Fibroblast of lung (primary cell): ENCODE data around the gene RUNX1.

Source experiments
- CTCF ChIP-seq, 2 donors: IDR thresholded peaks in 1 of 2; conservative IDR thresholded peaks in 1 of 2; 1 replicate in 1 of 2; 2 replicates in 1 of 2; pipeline ENCODE4 v1.5.1; 2011 to 2012; ENCODE audit warnings: low read length in 2 of 2, control low read depth in 1 of 2, inconsistent platforms in 1 of 2, low read depth in 1 of 2, mild to moderate bottlenecking in 1 of 2
- EZH2 ChIP-seq: IDR thresholded peaks from 2 replicates; pipeline ENCODE4 v1.5.1; 2012; ENCODE audit warnings: low read length, control low read depth, mild to moderate bottlenecking; ENCODE audit errors: missing control alignments

GRCh38 chr21:35058058-35058457, 9.0 kb upstream of the RUNX1 start:
- no peak for TF ChIP-seq EZH2
- TF ChIP-seq CTCF (conservative IDR thresholded peaks at IDR 0.05 in 1 of 2, IDR thresholded peaks at IDR 0.05 in 1 of 2; ENCODE audit: low read depth in 1 of 2, low read length in 2 of 2) = no peak
